Measurements from ENCODE around the gene SERPINB12.

DNA sequence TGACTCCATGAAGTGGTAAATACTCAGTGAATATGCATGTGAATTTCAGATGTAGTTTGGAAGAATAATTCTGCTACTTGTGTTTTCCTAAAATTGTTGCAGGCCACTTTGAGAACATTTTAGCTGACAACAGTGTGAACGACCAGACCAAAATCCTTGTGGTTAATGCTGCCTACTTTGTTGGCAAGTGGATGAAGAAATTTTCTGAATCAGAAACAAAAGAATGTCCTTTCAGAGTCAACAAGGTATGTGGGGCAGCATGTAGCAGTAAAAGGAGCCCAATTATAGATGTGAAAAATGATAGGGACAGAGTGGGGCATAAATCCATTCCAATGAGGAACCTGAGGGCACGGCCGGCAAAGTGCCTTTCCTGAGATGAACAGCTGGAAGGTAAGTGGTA is 49.3 kb upstream of the SERPINB12 start:
- TF ChIP-seq, protein P1, sequence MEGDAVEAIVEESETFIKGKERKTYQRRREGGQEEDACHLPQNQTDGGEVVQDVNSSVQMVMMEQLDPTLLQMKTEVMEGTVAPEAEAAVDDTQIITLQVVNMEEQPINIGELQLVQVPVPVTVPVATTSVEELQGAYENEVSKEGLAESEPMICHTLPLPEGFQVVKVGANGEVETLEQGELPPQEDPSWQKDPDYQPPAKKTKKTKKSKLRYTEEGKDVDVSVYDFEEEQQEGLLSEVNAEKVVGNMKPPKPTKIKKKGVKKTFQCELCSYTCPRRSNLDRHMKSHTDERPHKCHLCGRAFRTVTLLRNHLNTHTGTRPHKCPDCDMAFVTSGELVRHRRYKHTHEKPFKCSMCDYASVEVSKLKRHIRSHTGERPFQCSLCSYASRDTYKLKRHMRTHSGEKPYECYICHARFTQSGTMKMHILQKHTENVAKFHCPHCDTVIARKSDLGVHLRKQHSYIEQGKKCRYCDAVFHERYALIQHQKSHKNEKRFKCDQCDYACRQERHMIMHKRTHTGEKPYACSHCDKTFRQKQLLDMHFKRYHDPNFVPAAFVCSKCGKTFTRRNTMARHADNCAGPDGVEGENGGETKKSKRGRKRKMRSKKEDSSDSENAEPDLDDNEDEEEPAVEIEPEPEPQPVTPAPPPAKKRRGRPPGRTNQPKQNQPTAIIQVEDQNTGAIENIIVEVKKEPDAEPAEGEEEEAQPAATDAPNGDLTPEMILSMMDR (conservative IDR thresholded peaks at IDR 0.05 in 1 of 2, IDR thresholded peaks at IDR 0.05 in 1 of 2; ENCODE audit: extremely low read depth in 1 of 2, insufficient read depth in 1 of 2, low read depth in 1 of 2, low read length in 2 of 2) = no peak
- TF ChIP-seq EZH2 (IDR thresholded peaks at IDR 0.05; ENCODE audit: borderline replicate concordance, low read length) = no peak

Measured in mammary epithelial cell (primary cell).